Measurements from ENCODE around the gene TMEM132C. TPM values are rescaled to one million over a fixed set of nuclear protein-coding genes. Genes with fewer than 3 reads are reported as not detected.

TMEM132C gene
- total RNA-seq, 2 experiments from 2014 or later, result not detected

GRCh38 chr12:128619263-128619662, 352.3 kb downstream of the TMEM132C start:
- H3K4me3 ChIP-seq (ENCODE audit: low read depth, low read length, poor library complexity, severe bottlenecking), result no peak overlapping the region
- H4K20me1 ChIP-seq (ENCODE audit: insufficient read depth, low read length), result no peaks in the 10 kb centered on the region
- no TSS peak for BruUV-seq (replicated peaks)

GRCh38 chr12:128621304-128621703, 354.3 kb downstream of the TMEM132C start:
- no peaks in the 10 kb centered on the region for H4K20me1 ChIP-seq (ENCODE audit: insufficient read depth, low read length)
- no TSS peak for BruUV-seq (replicated peaks)
- H3K4me1 ChIP-seq (ENCODE audit: insufficient read depth, low read length, poor library complexity, severe bottlenecking), result no peaks in the 10 kb centered on the region
- no peak for TF ChIP-seq CTCF (conservative IDR thresholded peaks at IDR 0.05; ENCODE audit: low read length)
- TF ChIP-seq EZH2phosphoT487 (IDR thresholded peaks at IDR 0.05; ENCODE audit: borderline replicate concordance, low read depth, low read length), result no peak
- intact Hi-C loops (cut with micrococcal nuclease; ENCODE audit: unreplicated experiment), result no loop called here
- H2AFZ ChIP-seq (ENCODE audit: low read length), result no peak overlapping the region
- H3K27ac ChIP-seq (ENCODE audit: low read depth, low read length, poor library complexity, severe bottlenecking), result no peak overlapping the region
- H3K9me2 ChIP-seq (ENCODE audit: insufficient read depth, low read length), result no peaks in the 10 kb centered on the region
- H3K4me3 ChIP-seq (ENCODE audit: low read depth, low read length, poor library complexity, severe bottlenecking), result no peak overlapping the region
- no peaks in the 10 kb centered on the region for H3K36me3 ChIP-seq (ENCODE audit: insufficient read depth, low read length)
- no peak overlapping the region for H3K4me2 ChIP-seq (ENCODE audit: low read length)
- CTCF ChIA-PET (ENCODE audit: unreplicated experiment), result no interaction called here
- POLR2A ChIA-PET, result interaction anchor here (0.6 kb wide), 1 partner anchor 30 kb away, joined by 5 read pairs; no protein-coding TSS in a partner anchor
- H3K79me2 ChIP-seq (ENCODE audit: insufficient read depth, low read depth, low read length), result no peaks in the 10 kb centered on the region
- no peaks in the 10 kb centered on the region for H3K9me3 ChIP-seq (ENCODE audit: low read length)
- DNase-seq (ENCODE audit: low spot score), result no peak

More at GRCh38 chr12:128619263-128619662, 352.3 kb downstream of the TMEM132C start:
- Histone ChIP-seq H3K9me3 (ENCODE audit: low read length) (no peaks in the 10 kb centered on the region), H3K79me2 (ENCODE audit: insufficient read depth, low read depth, low read length) (no peaks in the 10 kb centered on the region), H3K27ac (ENCODE audit: low read depth, low read length, poor library complexity, severe bottlenecking) (no peak overlapping the region), H3K4me2 (ENCODE audit: low read length) (no peak overlapping the region), H2AFZ (ENCODE audit: low read length) (no peak overlapping the region), H3K4me1 (ENCODE audit: insufficient read depth, low read length, poor library complexity, severe bottlenecking) (no peaks in the 10 kb centered on the region), H3K9me2 (ENCODE audit: insufficient read depth, low read length) (no peaks in the 10 kb centered on the region), H3K36me3 (ENCODE audit: insufficient read depth, low read length) (no peaks in the 10 kb centered on the region)
- POLR2A ChIA-PET, result interaction anchor here (0.6 to 1.1 kb wide), 2 partner anchors 8 to 132 kb away, joined by 3 read pairs; no protein-coding TSS in a partner anchor
- intact Hi-C loops (cut with micrococcal nuclease; ENCODE audit: unreplicated experiment), result no loop called here
- CTCF ChIA-PET (ENCODE audit: unreplicated experiment), result no interaction called here
- DNase-seq (ENCODE audit: low spot score), result no peak
- TF ChIP-seq CTCF (conservative IDR thresholded peaks at IDR 0.05; ENCODE audit: low read length) (no peak), EZH2phosphoT487 (IDR thresholded peaks at IDR 0.05; ENCODE audit: borderline replicate concordance, low read depth, low read length) (no peak)

GRCh38 chr12:128623748-128624147, 356.8 kb downstream of the TMEM132C start:
- Histone ChIP-seq H3K9me3 (ENCODE audit: low read length) (no peaks in the 10 kb centered on the region), H3K4me1 (ENCODE audit: insufficient read depth, low read length, poor library complexity, severe bottlenecking) (no peaks in the 10 kb centered on the region), H3K27ac (ENCODE audit: low read depth, low read length, poor library complexity, severe bottlenecking) (no peak overlapping the region), H3K4me2 (ENCODE audit: low read length) (no peak overlapping the region), H4K20me1 (ENCODE audit: insufficient read depth, low read length) (no peaks in the 10 kb centered on the region), H3K9me2 (ENCODE audit: insufficient read depth, low read length) (no peaks in the 10 kb centered on the region), H3K4me3 (ENCODE audit: low read depth, low read length, poor library complexity, severe bottlenecking) (no peak overlapping the region), H2AFZ (ENCODE audit: low read length) (no peak overlapping the region), H3K79me2 (ENCODE audit: insufficient read depth, low read depth, low read length) (no peaks in the 10 kb centered on the region), H3K36me3 (ENCODE audit: insufficient read depth, low read length) (no peaks in the 10 kb centered on the region)
- CTCF ChIA-PET (ENCODE audit: unreplicated experiment), result no interaction called here
- DNase-seq (ENCODE audit: low spot score), result no peak
- intact Hi-C loops (cut with micrococcal nuclease; ENCODE audit: unreplicated experiment), result no loop called here
- no TSS peak for BruUV-seq (replicated peaks)
- POLR2A ChIA-PET, result interaction anchor here (0.6 to 0.7 kb wide), 3 partner anchors 34 to 1749 kb away, joined by 3 to 4 read pairs (median 3); no protein-coding TSS in a partner anchor
- TF ChIP-seq EZH2phosphoT487 (IDR thresholded peaks at IDR 0.05; ENCODE audit: borderline replicate concordance, low read depth, low read length) (no peak), CTCF (conservative IDR thresholded peaks at IDR 0.05; ENCODE audit: low read length) (no peak)

All from OCI-LY7 (cell line).